Calu3 (cell line): ENCODE data around the gene BCAN. TPM values are rescaled to one million over a fixed set of nuclear protein-coding genes. Genes with fewer than 3 reads are reported as not detected.

Experiments used
- BruUV-seq: library from RNA; stranded (reverse); fragments of 400-500 nt; replicated peaks from 2 replicates; lab custom pipeline; 2021; lab: Mats Ljungman, UMichigan
- CTCF ChIA-PET: fragments of 300-600 bp; sonication (Branson Sonifier 250); formaldehyde crosslinking; loops from one replicate; lab custom pipeline; 2022; ENCODE audit warnings: antibody characterized with exemption; lab: Charles Lee
- DNase-seq: peaks from one replicate; pipeline ENCODE4 v3.0.0; 2022
- H3K27ac Mint-ChIP-seq: one replicate; pipeline ENCODE4 v1.8.0; 2022; ENCODE audit warnings: mixed read lengths; ENCODE audit not compliant: unreplicated experiment
- H3K27me3 Mint-ChIP-seq: one replicate; pipeline ENCODE4 v1.8.0; 2022; ENCODE audit warnings: mixed read lengths; ENCODE audit not compliant: unreplicated experiment
- H3K36me3 Mint-ChIP-seq: one replicate; pipeline ENCODE4 v1.8.0; 2022; ENCODE audit warnings: mild to moderate bottlenecking, moderate library complexity, mixed read lengths; ENCODE audit not compliant: insufficient read depth, unreplicated experiment
- H3K4me1 Mint-ChIP-seq: one replicate; pipeline ENCODE4 v1.8.0; 2022; ENCODE audit warnings: mild to moderate bottlenecking, low read depth, mixed read lengths; ENCODE audit not compliant: unreplicated experiment
- H3K4me3 Mint-ChIP-seq: one replicate; pipeline ENCODE4 v1.8.0; 2022; ENCODE audit warnings: mild to moderate bottlenecking, low read depth, moderate library complexity, mixed read lengths; ENCODE audit not compliant: unreplicated experiment
- H3K9me3 Mint-ChIP-seq: one replicate; pipeline ENCODE4 v1.8.0; 2022; ENCODE audit warnings: low read depth, mixed read lengths; ENCODE audit not compliant: unreplicated experiment
- intact Hi-C: fragments of 100-400 bp; cut with micrococcal nuclease; formaldehyde crosslinking; loops from one replicate; pipeline ENCODE4 v1.10.0; 2022; ENCODE audit not compliant: unreplicated experiment
- total RNA-seq: library from RNA; stranded (reverse); gene quantifications from 2 replicates; pipeline ENCODE4 v1.2.3, GENCODE V29; 2022
- TF ChIP-seq, protein P1 (sequence below): fragments of 200-600 bp; IDR thresholded peaks from one replicate; pipeline ENCODE4 v1.8.0; 2022; ENCODE audit warnings: antibody characterized with exemption; ENCODE audit not compliant: unreplicated experiment

The BCAN gene
- total RNA-seq, 1 experiment from 2014 or later: not detected

DNA sequence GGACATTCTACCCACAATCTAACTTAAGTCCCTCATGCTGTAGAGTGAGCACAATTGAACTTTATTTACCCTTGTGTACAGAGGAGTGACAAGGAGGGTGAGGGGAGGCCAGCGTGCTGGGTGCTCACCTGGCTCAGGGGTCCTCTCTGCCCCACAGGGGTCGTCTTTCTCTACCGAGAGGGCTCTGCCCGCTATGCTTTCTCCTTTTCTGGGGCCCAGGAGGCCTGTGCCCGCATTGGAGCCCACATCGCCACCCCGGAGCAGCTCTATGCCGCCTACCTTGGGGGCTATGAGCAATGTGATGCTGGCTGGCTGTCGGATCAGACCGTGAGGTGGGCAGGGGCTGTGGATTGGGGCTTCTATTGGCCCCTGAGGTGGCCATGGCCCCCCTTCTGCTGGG lies 5.4 kb downstream of the BCAN start:
- CTCF ChIA-PET: no interaction called here
- TF ChIP-seq, protein P1, sequence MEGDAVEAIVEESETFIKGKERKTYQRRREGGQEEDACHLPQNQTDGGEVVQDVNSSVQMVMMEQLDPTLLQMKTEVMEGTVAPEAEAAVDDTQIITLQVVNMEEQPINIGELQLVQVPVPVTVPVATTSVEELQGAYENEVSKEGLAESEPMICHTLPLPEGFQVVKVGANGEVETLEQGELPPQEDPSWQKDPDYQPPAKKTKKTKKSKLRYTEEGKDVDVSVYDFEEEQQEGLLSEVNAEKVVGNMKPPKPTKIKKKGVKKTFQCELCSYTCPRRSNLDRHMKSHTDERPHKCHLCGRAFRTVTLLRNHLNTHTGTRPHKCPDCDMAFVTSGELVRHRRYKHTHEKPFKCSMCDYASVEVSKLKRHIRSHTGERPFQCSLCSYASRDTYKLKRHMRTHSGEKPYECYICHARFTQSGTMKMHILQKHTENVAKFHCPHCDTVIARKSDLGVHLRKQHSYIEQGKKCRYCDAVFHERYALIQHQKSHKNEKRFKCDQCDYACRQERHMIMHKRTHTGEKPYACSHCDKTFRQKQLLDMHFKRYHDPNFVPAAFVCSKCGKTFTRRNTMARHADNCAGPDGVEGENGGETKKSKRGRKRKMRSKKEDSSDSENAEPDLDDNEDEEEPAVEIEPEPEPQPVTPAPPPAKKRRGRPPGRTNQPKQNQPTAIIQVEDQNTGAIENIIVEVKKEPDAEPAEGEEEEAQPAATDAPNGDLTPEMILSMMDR: no peak
- no peak overlapping the region for H3K27ac Mint-ChIP-seq
- peaks cover 58% of the 10 kb centered on the region for H3K36me3 Mint-ChIP-seq
- H3K4me3 Mint-ChIP-seq: no peak overlapping the region
- no TSS peak for BruUV-seq
- no peaks in the 10 kb centered on the region for H3K4me1 Mint-ChIP-seq
- no peak for DNase-seq
- no peaks in the 10 kb centered on the region for H3K27me3 Mint-ChIP-seq
- intact Hi-C loops: no loop called here
- H3K9me3 Mint-ChIP-seq: no peaks in the 10 kb centered on the region

DNA sequence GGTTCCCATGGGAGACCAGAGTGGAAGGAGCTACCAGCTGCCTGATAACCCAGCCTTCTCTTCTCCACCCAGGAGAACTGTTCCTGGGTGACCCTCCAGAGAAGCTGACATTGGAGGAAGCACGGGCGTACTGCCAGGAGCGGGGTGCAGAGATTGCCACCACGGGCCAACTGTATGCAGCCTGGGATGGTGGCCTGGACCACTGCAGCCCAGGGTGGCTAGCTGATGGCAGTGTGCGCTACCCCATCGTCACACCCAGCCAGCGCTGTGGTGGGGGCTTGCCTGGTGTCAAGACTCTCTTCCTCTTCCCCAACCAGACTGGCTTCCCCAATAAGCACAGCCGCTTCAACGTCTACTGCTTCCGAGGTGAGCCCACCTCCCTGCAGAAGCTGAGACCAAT lies 6.6 kb downstream of the BCAN start:
- Mint-ChIP-seq H3K9me3 (no peaks in the 10 kb centered on the region), H3K27ac (no peak overlapping the region), H3K4me3 (no peak overlapping the region), H3K36me3 (peaks cover 53% of the 10 kb centered on the region), H3K27me3 (no peaks in the 10 kb centered on the region), H3K4me1 (no peaks in the 10 kb centered on the region)
- TF ChIP-seq, protein P1: no peak
- DNase-seq: no peak
- BruUV-seq: no TSS peak
- intact Hi-C loops: no loop called here
- CTCF ChIA-PET: interaction anchor here (1.1 to 1.4 kb wide), 2 partner anchors 13 to 21 kb away, joined by 3 to 6 read pairs; no protein-coding TSS in a partner anchor

DNA sequence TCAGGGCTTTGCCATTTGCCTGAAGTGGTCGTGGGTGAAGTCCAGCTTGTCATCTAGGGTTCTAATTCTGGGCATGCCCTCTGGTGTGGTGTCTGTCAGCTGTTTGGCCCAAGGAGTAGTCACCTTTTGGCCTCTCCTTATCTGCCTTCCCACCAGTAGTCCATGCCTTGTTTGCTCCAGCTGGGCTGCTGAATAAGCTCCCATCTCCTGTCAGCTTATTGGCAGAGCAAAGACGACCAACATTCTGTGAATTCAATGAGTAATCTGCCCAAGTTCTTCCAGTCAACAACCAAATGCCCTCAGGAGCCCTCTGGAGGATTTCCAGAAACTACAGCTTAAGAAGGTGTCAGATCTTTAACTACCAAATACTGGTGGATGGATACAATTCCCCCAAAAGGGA lies 7.0 kb downstream of the BCAN start:
- TF ChIP-seq, protein P1: no peak
- Mint-ChIP-seq H3K27ac (no peak overlapping the region), H3K4me1 (no peaks in the 10 kb centered on the region), H3K4me3 (no peak overlapping the region), H3K36me3 (peaks cover 53% of the 10 kb centered on the region), H3K27me3 (no peaks in the 10 kb centered on the region), H3K9me3 (no peaks in the 10 kb centered on the region)
- CTCF ChIA-PET: interaction anchor here (1.1 to 1.4 kb wide), 3 partner anchors 12 to 29 kb away, joined by 3 to 6 read pairs (median 4); partner anchors contain the start of gene HAPLN2
- no peak for DNase-seq
- intact Hi-C loops: no loop called here
- BruUV-seq: no TSS peak

DNA sequence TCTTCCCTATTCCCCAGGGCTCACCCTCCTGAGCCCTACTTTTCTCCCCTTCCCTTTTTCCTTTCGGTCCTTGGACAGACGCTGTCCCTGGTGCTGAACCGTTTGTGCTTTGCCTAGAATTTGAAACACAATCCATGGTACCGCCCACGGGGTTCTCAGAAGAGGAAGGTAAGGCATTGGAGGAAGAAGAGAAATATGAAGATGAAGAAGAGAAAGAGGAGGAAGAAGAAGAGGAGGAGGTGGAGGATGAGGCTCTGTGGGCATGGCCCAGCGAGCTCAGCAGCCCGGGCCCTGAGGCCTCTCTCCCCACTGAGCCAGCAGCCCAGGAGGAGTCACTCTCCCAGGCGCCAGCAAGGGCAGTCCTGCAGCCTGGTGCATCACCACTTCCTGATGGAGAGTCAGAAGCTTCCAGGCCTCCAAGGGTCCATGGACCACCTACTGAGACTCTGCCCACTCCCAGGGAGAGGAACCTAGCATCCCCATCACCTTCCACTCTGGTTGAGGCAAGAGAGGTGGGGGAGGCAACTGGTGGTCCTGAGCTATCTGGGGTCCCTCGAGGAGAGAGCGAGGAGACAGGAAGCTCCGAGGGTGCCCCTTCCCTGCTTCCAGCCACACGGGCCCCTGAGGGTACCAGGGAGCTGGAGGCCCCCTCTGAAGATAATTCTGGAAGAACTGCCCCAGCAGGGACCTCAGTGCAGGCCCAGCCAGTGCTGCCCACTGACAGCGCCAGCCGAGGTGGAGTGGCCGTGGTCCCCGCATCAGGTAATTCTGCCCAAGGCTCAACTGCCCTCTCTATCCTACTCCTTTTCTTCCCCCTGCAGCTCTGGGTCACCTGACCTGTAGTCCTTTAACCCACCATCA lies 10.4 kb downstream of the BCAN start:
- Mint-ChIP-seq H3K4me3 (no peak overlapping the region), H3K27ac (no peak overlapping the region), H3K27me3 (no peaks in the 10 kb centered on the region), H3K36me3 (peaks cover 36% of the 10 kb centered on the region), H3K4me1 (peaks cover 14% of the 10 kb centered on the region), H3K9me3 (no peaks in the 10 kb centered on the region)
- BruUV-seq: no TSS peak
- DNase-seq: no peak
- CTCF ChIA-PET: interaction anchor here (0.8 to 1.3 kb wide), 2 partner anchors 9 to 37 kb away, joined by 3 read pairs; no protein-coding TSS in a partner anchor
- intact Hi-C loops: no loop called here
- TF ChIP-seq, protein P1: no peak
